Adrenal gland (tissue), 12 donors: ENCODE data around the gene STARD9. TPM values are rescaled to one million over a fixed set of nuclear protein-coding genes. Genes with fewer than 3 reads are reported as not detected.

Experiments used
- DNase-seq, 7 donors: peaks; one replicate each; pipeline ENCODE4 v3.0.0-alpha.2; 2019 to 2020
- H3K27ac ChIP-seq, 5 donors: fragments of 200-600 bp; sonication (generic) in 4 of 5; 1 replicate in 3 of 5; 2 replicates in 2 of 5; pipeline versions ENCODE4 v1.5.1 to v1.8.0; 2016 to 2020; ENCODE audit warnings: mild to moderate bottlenecking in 1 of 5
- H3K27me3 ChIP-seq: fragments of 200-600 bp; 2 replicates; pipeline ENCODE4 v1.8.0; 2021
- H3K36me3 ChIP-seq, 2 donors: fragments of 200-600 bp; replicated peaks in 1 of 2; 1 replicate in 1 of 2; 2 replicates in 1 of 2; pipeline versions ENCODE4 v1.5.1 to v1.8.0; 2018 to 2022
- H3K4me1 ChIP-seq, 2 donors: fragments of 200-600 bp; replicated peaks in 1 of 2; 1 replicate in 1 of 2; 2 replicates in 1 of 2; pipeline versions ENCODE4 v1.5.1 to v1.8.0; 2018 to 2021
- H3K4me3 ChIP-seq, 4 donors: fragments of 200-600 bp; sonication (generic) in 3 of 4; one replicate each; pipeline ENCODE4 v1.5.1; 2016 to 2018
- H3K9me3 ChIP-seq, 3 donors: fragments of 200-600 bp; sonication (generic) in 1 of 3; replicated peaks in 1 of 3; 1 replicate in 2 of 3; 2 replicates in 1 of 3; pipeline versions ENCODE4 v1.5.1 to v1.8.0; 2016 to 2021
- CTCF ChIP-seq, 6 experiments: fragments of 450-650 bp in 4 of 6; fragments of 200-600 bp in 2 of 6; sonication (generic) in 1 of 6; IDR thresholded peaks; 1 replicate in 5 of 6; 2 replicates in 1 of 6; pipeline versions ENCODE4 v1.5.1 to v1.8.0; 2016 to 2021; ENCODE audit warnings: antibody characterized with exemption in 6 of 6, mild to moderate bottlenecking in 2 of 6, moderate library complexity in 1 of 6
- POLR2A ChIP-seq, 2 donors: fragments of 450-650 bp; IDR thresholded peaks; one replicate each; pipeline ENCODE4 v1.6.1; 2017; ENCODE audit warnings: antibody characterized with exemption in 2 of 2, mild to moderate bottlenecking in 2 of 2, moderate library complexity in 1 of 2
- WGBS, 4 donors: extraction: QIAGEN DNeasy Blood & Tissue Kit in 2 of 4; methylation state at CpG; one replicate each; pipeline versions ENCODE4 v1.1.5 to v1.1.7; 2013 to 2017; 5-methylcytosine and 5-hydroxymethylcytosine counted together
- intact Hi-C, 2 donors: fragments of 100-400 bp; cut with DNase I; formaldehyde crosslinking; loops; one replicate each; pipeline versions ENCODE4 v1.14.1 to v1.15.0; 2022 to 2023
- polyA plus RNA-seq, 3 donors: library from polyadenylated mRNA; stranded (reverse); fragments of 200-250 nt in 2 of 3; fragments of 350-450 nt in 1 of 3; fragmentation: Illumina TruSeq in 1 of 3; extraction: RNeasy Lipid Tissue Mini Kit (QIAGEN cat#74804) in 1 of 3; gene quantifications; one replicate each; pipeline ENCODE4 v1.2.3, GENCODE V29; 2013 to 2014
- total RNA-seq, 9 donors: library from RNA; depleted of rRNA in 4 of 9; stranded (reverse); fragments of >200 nt in 4 of 9; fragments of 120-200 nt in 1 of 9; fragmentation: NEBNext Ultra II Directional in 1 of 9; extraction: Animal tissue kit (Norgen Biotek cat#: 25700) in 1 of 9; gene quantifications; one replicate each; pipeline versions ENCODE4 v1.1.0 to v1.2.4, GENCODE V29; 2013 to 2023
- donor health status: healthy with polysubstance abuse.
- donor health status: Bipolar disorder and iron deficiency.
- donor health status: DM: yes; HTN: yes; CAD: no.
- donor health status: DM: no; HTN: no; CAD: no.
- donor health status: DM: no; HTN: no; CAD: no.
- donor health status: DM: yes; HTN: yes; CAD: no.

The STARD9 gene
- total and polyA plus RNA-seq, 12 donors: 0.71 to 8.7 (median 3.5) TPM

- DNase-seq: no peak
- no peaks in the 10 kb centered on the region for H3K4me1 ChIP-seq
These were observed 15.3 kb downstream of the STARD9 start for GRCh38 chr15:42590619-42591237.

GRCh38 chr15:42591238-42591934, 16.0 kb downstream of the STARD9 start:
- intact Hi-C loops: no loop called here
- Histone ChIP-seq H3K27ac (no peak overlapping the region), H3K4me1 (no peaks in the 10 kb centered on the region), H3K4me3 (no peak overlapping the region), H3K27me3 (no peaks in the 10 kb centered on the region), H3K36me3 (no peaks in the 10 kb centered on the region), H3K9me3 (no peaks in the 10 kb centered on the region)
- DNase-seq: peak in 1 of 7 donors; percentile 4
- 84 to 93% (median 88%) methylated on average over 10 of the region's 10 CpGs for WGBS, 4 donors
- no peak for TF ChIP-seq POLR2A (IDR thresholded peaks at IDR 0.05)
- peak; percentile 16 to 41 (median 36) for TF ChIP-seq CTCF (IDR thresholded peaks at IDR 0.05)

More at GRCh38 chr15:42590619-42591237, 15.3 kb downstream of the STARD9 start:
- Histone ChIP-seq H3K9me3 (no peaks in the 10 kb centered on the region), H3K36me3 (no peaks in the 10 kb centered on the region), H3K4me3 (no peak overlapping the region), H3K27me3 (no peaks in the 10 kb centered on the region), H3K27ac (no peak overlapping the region)
- intact Hi-C loops: no loop called here
- 93 to 98% (median 95%) methylated on average over 4 to 5 of the region's 5 CpGs for WGBS, 4 donors
- no peak for TF ChIP-seq CTCF (IDR thresholded peaks at IDR 0.05)
- TF ChIP-seq POLR2A (IDR thresholded peaks at IDR 0.05): no peak

GRCh38 chr15:42592716-42593115, 17.3 kb downstream of the STARD9 start:
- H3K36me3 ChIP-seq: no peaks in the 10 kb centered on the region
- no peak for DNase-seq
- intact Hi-C loops: no loop called here
- H3K4me3 ChIP-seq: no peak overlapping the region
- TF ChIP-seq CTCF (IDR thresholded peaks at IDR 0.05) (no peak), POLR2A (IDR thresholded peaks at IDR 0.05) (no peak)
- H3K27me3 ChIP-seq: no peaks in the 10 kb centered on the region
- H3K9me3 ChIP-seq: no peaks in the 10 kb centered on the region
- no peak overlapping the region for H3K27ac ChIP-seq
- no peaks in the 10 kb centered on the region for H3K4me1 ChIP-seq
- 89 to 99% (median 95%) methylated on average over 3 of the region's 3 CpGs for WGBS, 4 donors

- no peaks in the 10 kb centered on the region for H3K4me1 ChIP-seq
- H3K36me3 ChIP-seq: no peaks in the 10 kb centered on the region
- intact Hi-C loops: no loop called here
- 74 to 94% (median 84%) methylated on average over 4 of the region's 4 CpGs for whole genome bisulfite sequencing, 4 donors
- no peak overlapping the region for H3K4me3 ChIP-seq
- no peaks in the 10 kb centered on the region for H3K9me3 ChIP-seq
- DNase-seq: no peak
- TF ChIP-seq CTCF (IDR thresholded peaks at IDR 0.05) (no peak), POLR2A (IDR thresholded peaks at IDR 0.05) (no peak)
- H3K27me3 ChIP-seq: no peaks in the 10 kb centered on the region
- no peak overlapping the region for H3K27ac ChIP-seq
These were observed 17.7 kb downstream of the STARD9 start for GRCh38 chr15:42593143-42593542.
